GM12875 (cell line): ENCODE measurements around the gene GDI2.
"Not testable (repeated sequence)": the region's sequence is repeated elsewhere in the genome, so short reads cannot be mapped to it uniquely, and the experiment has no call there.

Experiments
- H3K4me3 ChIP-seq: one replicate; pipeline ENCODE4 v1.5.1; 2011; ENCODE audit warnings: low read depth, low read length, control low read depth
- TF ChIP-seq, protein P1 (sequence below): IDR thresholded peaks from 2 replicates; pipeline ENCODE4 v1.5.1; 2011; ENCODE audit warnings: low read depth, mild to moderate bottlenecking, control low read depth, inconsistent platforms, low read length, moderate library complexity, borderline replicate concordance; ENCODE audit not compliant: insufficient read depth

GDI2 gene

DNA sequence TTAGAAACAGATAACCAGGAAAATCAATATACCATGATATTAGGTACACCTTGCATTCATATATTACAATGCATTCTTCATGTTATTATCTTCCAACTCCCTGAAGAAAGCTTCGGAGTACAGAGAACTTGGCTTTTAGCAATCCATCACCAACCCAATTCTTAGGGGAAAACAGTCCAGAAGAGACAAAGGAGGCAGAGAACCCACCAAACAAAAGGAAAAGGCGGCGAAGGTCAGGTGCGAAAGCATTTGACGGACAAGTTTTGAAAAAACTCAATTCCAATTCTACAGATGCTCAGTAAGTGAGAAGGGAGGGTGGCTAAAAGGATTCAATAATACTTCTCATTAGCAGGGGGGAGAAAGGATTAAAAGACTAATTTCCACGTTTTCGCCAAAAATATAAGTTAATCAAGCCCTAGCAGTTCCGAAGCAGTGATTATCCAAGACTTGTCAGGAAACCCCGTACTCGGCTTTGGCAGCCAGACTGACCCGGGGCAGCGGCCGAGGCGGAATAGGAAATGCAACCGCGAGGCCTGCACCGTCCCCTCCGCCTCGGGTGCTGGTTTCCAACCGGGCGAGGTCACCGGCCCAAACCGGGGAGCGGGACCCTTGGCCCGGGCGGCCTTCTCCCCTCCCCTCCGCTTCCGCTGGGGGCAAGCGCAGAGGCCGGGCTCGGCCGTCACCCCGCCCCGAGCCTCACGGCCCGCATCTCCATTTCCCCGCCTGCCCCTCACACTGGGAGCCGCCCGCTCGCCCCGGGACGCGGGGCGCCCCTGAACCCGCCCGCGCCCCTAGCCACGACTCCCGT, 747 bp downstream of the GDI2 start:
- peak overlapping the region; percentile 94 for H3K4me3 ChIP-seq

DNA sequence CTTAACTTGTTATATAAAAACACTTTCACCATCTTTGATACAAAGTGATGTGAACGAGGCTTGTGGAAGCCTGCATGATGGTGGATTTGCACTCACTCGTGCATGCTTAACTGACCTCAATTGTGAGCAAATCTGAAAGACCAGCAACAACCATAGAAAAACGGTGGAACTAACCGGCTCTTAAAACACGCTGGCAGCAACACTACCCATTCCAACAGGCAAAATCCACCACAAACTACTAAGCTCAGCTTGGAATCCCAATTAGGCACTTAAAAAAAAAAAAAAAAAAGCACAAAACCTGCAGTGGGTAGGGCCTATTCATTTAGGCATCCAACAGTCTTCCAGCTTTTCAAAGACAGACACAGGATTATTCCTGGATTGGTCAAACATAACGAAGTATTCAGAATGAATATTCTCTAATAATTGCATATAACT, 1.8 kb downstream of the GDI2 start:
- TF ChIP-seq, protein P1, sequence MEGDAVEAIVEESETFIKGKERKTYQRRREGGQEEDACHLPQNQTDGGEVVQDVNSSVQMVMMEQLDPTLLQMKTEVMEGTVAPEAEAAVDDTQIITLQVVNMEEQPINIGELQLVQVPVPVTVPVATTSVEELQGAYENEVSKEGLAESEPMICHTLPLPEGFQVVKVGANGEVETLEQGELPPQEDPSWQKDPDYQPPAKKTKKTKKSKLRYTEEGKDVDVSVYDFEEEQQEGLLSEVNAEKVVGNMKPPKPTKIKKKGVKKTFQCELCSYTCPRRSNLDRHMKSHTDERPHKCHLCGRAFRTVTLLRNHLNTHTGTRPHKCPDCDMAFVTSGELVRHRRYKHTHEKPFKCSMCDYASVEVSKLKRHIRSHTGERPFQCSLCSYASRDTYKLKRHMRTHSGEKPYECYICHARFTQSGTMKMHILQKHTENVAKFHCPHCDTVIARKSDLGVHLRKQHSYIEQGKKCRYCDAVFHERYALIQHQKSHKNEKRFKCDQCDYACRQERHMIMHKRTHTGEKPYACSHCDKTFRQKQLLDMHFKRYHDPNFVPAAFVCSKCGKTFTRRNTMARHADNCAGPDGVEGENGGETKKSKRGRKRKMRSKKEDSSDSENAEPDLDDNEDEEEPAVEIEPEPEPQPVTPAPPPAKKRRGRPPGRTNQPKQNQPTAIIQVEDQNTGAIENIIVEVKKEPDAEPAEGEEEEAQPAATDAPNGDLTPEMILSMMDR: no peak
- H3K4me3 ChIP-seq: peak overlapping the region; percentile 45

More for the DNA sequence above, 747 bp downstream of the GDI2 start:
- TF ChIP-seq, protein P1: no peak

DNA sequence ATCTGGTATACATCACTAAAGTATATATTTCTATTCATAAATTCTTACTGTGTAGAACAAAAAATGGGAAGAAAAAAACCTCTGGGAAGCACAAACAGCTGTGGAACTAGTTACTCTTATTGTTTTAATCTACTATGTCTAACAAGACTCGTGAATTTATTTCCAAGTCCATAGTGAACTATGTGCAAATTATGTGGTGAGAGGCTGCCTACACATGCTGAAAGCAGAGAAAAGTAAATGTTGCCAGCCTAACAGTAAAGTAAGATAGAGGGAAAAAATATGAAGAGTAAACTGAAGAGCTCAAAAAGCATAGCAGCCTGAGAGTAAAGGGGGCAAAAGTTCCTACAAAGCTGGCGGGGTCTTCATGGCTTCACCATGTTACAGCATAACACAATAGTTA, 3.0 kb downstream of the GDI2 start:
- no peak overlapping the region for H3K4me3 ChIP-seq
- TF ChIP-seq, protein P1: no peak

DNA sequence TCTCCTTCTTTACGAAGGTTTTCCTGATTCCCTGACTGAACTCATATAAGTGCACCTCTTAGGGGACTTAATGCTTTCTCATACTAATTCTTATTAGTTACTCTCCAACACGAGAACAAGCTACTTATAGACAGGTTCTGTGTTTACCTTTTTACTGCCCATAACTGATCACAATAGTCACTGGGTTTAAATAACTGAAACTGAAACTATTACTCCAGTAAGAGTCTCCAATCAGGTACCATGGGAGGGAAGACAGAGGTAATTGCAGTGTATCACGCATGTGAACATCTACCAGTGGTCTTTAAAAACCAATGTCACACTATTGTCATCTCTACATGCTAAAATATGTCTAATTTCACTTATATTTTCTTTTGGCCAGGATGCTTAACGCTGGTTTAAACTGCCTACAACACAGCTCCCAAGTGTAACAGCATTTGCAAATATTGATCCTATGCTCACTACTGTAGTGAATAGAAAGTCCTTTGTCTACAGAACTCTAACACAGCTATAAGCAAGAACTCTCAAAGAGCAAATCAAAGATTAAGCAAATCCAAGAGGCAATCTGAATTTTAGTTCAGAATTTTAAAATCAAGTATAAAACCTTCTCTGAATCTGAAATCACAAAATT, 3.6 kb downstream of the GDI2 start:
- TF ChIP-seq, protein P1: no peak
- H3K4me3 ChIP-seq: no peak overlapping the region

DNA sequence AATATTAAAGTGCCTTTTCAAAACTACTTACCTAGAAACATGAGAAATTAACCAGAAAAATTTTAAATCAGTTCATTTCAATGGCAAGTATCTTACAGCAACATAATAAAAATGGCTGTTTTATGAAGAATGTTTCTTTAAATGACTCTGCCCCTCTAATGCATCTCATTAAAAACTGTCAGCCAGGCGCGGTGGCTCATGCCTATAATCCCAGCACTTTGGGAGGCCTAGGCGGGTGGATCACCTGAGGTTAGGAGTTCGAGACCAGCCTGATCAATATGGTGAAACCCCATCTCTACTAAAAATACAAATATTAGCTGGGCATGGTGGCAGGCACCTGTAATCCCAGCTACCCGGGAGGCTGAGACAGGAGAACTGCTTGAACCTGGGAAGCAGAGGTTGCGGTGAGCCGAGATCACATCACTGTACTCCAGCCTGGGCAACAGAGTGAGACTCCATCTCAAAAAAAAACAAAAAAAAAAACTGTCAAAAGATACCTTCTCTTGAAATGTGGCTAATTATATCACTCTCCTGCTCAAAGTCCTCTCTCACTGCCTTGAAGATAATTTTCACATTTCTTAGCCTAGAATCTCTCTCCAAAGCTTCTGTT, 4.3 kb downstream of the GDI2 start:
- H3K4me3 ChIP-seq: not testable (repeated sequence)

DNA sequence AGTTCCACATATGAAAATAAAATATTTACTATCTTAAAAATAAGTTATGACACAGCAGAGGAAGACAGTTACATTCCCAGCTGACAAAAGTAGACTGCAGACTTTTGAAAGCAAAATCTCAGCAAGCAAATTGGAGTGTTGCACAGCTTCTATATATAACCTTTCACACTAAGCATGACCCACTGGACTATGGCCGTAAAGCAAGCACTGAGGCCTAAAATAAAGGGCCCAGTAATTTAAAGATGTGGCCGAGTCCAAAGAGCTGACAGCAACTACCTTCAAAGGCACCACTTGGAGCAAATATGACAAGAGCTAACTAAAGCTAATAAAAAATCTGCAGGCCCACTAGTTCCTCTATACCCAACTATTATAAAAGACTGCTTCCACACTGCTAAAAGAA, 6.5 kb downstream of the GDI2 start:
- TF ChIP-seq, protein P1: no peak
- H3K4me3 ChIP-seq: no peak overlapping the region

DNA sequence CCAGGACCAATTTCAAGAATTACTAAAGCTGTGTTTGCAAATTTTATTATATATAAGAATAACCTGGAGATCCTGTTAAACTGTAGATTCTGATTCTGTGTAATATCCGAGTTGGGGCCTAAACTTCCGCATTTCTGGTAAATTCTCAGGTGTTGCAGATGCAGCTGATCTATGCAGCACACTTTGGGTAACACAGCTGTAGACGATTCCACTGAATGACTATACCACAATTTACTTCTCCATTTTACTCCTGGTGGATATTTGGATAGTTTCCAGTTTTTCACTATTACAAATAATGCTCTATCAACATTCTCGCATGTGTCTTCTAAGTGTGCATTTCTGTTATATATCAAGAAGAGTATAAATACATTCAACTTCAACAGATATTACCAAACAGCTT, 7.5 kb downstream of the GDI2 start:
- H3K4me3 ChIP-seq: no peak overlapping the region
- TF ChIP-seq, protein P1: no peak
